ENCODE results near the gene ATF6B. TPM values are rescaled to one million over a fixed set of nuclear protein-coding genes. Genes with fewer than 3 reads are reported as not detected.

Gene ATF6B
- total and polyA plus RNA-seq, 2 experiments from 2014 or later: 43.0 to 60.8 TPM

GRCh38 chr6:32115623-32116022 lies 12.4 kb downstream of the ATF6B start:
- TF ChIP-seq CTCF (IDR thresholded peaks at IDR 0.05; ENCODE audit: low read depth, low read length): no peak
- peaks cover 26% of the 10 kb centered on the region for H3K36me3 ChIP-seq
- no peak for DNase-seq (ENCODE audit: low read depth in 1 of 2, low spot score in 1 of 2)
- no peaks in the 10 kb centered on the region for H3K9me3 ChIP-seq (ENCODE audit: low read depth)
- no peaks in the 10 kb centered on the region for H3K4me1 ChIP-seq (ENCODE audit: low read depth)
- no peak overlapping the region for H3K4me3 ChIP-seq
- no peak overlapping the region for H3K27ac ChIP-seq
- H3K27me3 ChIP-seq: no peaks in the 10 kb centered on the region

- no peak overlapping the region for H3K27ac ChIP-seq
- H3K4me1 ChIP-seq (ENCODE audit: low read depth): no peaks in the 10 kb centered on the region
- H3K4me3 ChIP-seq: no peak overlapping the region
- no peaks in the 10 kb centered on the region for H3K9me3 ChIP-seq (ENCODE audit: low read depth)
- H3K36me3 ChIP-seq: peaks cover 24% of the 10 kb centered on the region
- TF ChIP-seq CTCF (IDR thresholded peaks at IDR 0.05; ENCODE audit: low read depth, low read length): no peak
- H3K27me3 ChIP-seq: no peaks in the 10 kb centered on the region
- no peak for DNase-seq (ENCODE audit: low read depth in 1 of 2, low spot score in 1 of 2)
Observed at GRCh38 chr6:32114796-32115195, 13.2 kb downstream of the ATF6B start.

- H3K27me3 ChIP-seq: no peaks in the 10 kb centered on the region
- no peak overlapping the region for H3K27ac ChIP-seq
- H3K4me3 ChIP-seq: no peak overlapping the region
- H3K9me3 ChIP-seq (ENCODE audit: low read depth): no peaks in the 10 kb centered on the region
- peak in 1 of 2 donors; percentile 98 for DNase-seq (ENCODE audit: low read depth in 1 of 2, low spot score in 1 of 2)
- peak; percentile 69 for TF ChIP-seq CTCF (IDR thresholded peaks at IDR 0.05; ENCODE audit: low read depth, low read length)
- H3K4me1 ChIP-seq (ENCODE audit: low read depth): no peaks in the 10 kb centered on the region
- H3K36me3 ChIP-seq: peaks cover 24% of the 10 kb centered on the region
Observed at GRCh38 chr6:32113386-32114352, 14.4 kb downstream of the ATF6B start.

GRCh38 chr6:32112431-32112980 lies 15.5 kb downstream of the ATF6B start:
- no peak for DNase-seq (ENCODE audit: low read depth in 1 of 2, low spot score in 1 of 2)
- Histone ChIP-seq H3K27me3 (no peaks in the 10 kb centered on the region), H3K27ac (no peak overlapping the region), H3K4me3 (no peak overlapping the region), H3K9me3 (ENCODE audit: low read depth) (no peaks in the 10 kb centered on the region), H3K36me3 (peaks cover 17% of the 10 kb centered on the region), H3K4me1 (ENCODE audit: low read depth) (peaks cover 7% of the 10 kb centered on the region)
- no peak for TF ChIP-seq CTCF (IDR thresholded peaks at IDR 0.05; ENCODE audit: low read depth, low read length)

- no peaks in the 10 kb centered on the region for H3K27me3 ChIP-seq
- peak in 1 of 2 donors; percentile 49 for DNase-seq (ENCODE audit: low read depth in 1 of 2, low spot score in 1 of 2)
- no peaks in the 10 kb centered on the region for H3K9me3 ChIP-seq (ENCODE audit: low read depth)
- peaks cover 7% of the 10 kb centered on the region for H3K36me3 ChIP-seq
- no peak overlapping the region for H3K4me3 ChIP-seq
- H3K4me1 ChIP-seq (ENCODE audit: low read depth): peaks cover 7% of the 10 kb centered on the region
- TF ChIP-seq CTCF (IDR thresholded peaks at IDR 0.05; ENCODE audit: low read depth, low read length): no peak
- H3K27ac ChIP-seq: no peak overlapping the region
Observed at GRCh38 chr6:32111424-32112066, 16.5 kb downstream of the ATF6B start.
